DND-41 (cell line): ENCODE results near the gene DENND1A.

Experiments
- EZH2 ChIP-seq: IDR thresholded peaks from 3 replicates; pipeline ENCODE4 v1.6.1; 2012; ENCODE audit warnings: borderline replicate concordance, low read depth, mild to moderate bottlenecking, moderate library complexity, low read length, inconsistent platforms; ENCODE audit not compliant: severe bottlenecking
- TF ChIP-seq, protein P1 (sequence below): IDR thresholded peaks from 2 replicates; pipeline ENCODE4 v1.5.1; 2012; ENCODE audit warnings: borderline replicate concordance, low read length, moderate library complexity, mild to moderate bottlenecking; ENCODE audit not compliant: poor library complexity, severe bottlenecking; ENCODE audit errors: extremely low read depth

DNA sequence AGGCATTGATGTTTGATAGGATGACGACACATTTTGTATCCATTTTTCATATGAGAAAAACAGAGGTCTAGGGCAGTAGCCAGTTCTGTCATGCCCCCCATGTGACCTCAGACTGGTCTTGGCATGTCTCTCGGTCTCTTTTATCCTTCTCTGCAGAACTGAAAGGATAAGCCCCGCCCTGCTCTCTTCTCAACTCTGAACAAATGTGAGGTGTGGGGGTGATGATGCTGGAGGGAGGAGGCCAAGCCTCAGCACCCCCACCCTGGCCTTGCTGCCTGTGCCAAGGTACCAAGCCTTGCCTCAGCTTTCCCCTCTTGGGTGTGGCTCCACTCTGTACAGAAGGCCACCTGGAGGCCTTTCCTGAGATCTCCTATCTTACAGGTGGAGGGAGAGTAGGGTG is 593.5 kb downstream of the DENND1A start:
- TF ChIP-seq, protein P1, sequence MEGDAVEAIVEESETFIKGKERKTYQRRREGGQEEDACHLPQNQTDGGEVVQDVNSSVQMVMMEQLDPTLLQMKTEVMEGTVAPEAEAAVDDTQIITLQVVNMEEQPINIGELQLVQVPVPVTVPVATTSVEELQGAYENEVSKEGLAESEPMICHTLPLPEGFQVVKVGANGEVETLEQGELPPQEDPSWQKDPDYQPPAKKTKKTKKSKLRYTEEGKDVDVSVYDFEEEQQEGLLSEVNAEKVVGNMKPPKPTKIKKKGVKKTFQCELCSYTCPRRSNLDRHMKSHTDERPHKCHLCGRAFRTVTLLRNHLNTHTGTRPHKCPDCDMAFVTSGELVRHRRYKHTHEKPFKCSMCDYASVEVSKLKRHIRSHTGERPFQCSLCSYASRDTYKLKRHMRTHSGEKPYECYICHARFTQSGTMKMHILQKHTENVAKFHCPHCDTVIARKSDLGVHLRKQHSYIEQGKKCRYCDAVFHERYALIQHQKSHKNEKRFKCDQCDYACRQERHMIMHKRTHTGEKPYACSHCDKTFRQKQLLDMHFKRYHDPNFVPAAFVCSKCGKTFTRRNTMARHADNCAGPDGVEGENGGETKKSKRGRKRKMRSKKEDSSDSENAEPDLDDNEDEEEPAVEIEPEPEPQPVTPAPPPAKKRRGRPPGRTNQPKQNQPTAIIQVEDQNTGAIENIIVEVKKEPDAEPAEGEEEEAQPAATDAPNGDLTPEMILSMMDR = no peak
- no peak for TF ChIP-seq EZH2
